H1 (cell line): ENCODE measurements around the gene DHH. TPM values are rescaled to one million over a fixed set of nuclear protein-coding genes. Genes with fewer than 3 reads are reported as not detected.

Source experiments
- GABPA ChIP-seq: IDR thresholded peaks from 2 replicates; pipeline ENCODE4 v1.6.1; 2011; ENCODE audit warnings: mild to moderate bottlenecking, low read length, moderate library complexity, borderline replicate concordance; ENCODE audit not compliant: insufficient read depth
- HDAC6 ChIP-seq: IDR thresholded peaks from one replicate; pipeline ENCODE4 v1.7.1; 2012; ENCODE audit warnings: low read depth, mild to moderate bottlenecking, inconsistent platforms, low read length, moderate library complexity
- KDM1A ChIP-seq: fragments of 200-600, 300-600 bp; sonication (generic); IDR thresholded peaks from 2 replicates; pipeline ENCODE4 v1.7.1; 2016; ENCODE audit warnings: mild to moderate bottlenecking, low read length, borderline replicate concordance
- NRF1 ChIP-seq: IDR thresholded peaks from 2 replicates; pipeline ENCODE4 v1.6.1; 2011; ENCODE audit warnings: mild to moderate bottlenecking, low read depth, low read length, improper control_type of control experiment
- SAP30 ChIP-seq: fragments of 300-600 bp; sonication (generic); IDR thresholded peaks from 2 replicates; pipeline ENCODE4 v1.7.1; 2012; ENCODE audit warnings: low read length, moderate library complexity, mild to moderate bottlenecking, inconsistent platforms; ENCODE audit not compliant: insufficient read depth, insufficient replicate concordance
- SIX5 ChIP-seq: IDR thresholded peaks from 2 replicates; pipeline ENCODE4 v1.6.1; 2011; ENCODE audit warnings: mild to moderate bottlenecking, low read depth, low read length
- TAF7 ChIP-seq: optimal IDR thresholded peaks from 2 replicates; pipeline ENCODE3; 2011; ENCODE audit warnings: low read depth, mild to moderate bottlenecking, inconsistent platforms, low read length, moderate library complexity, borderline replicate concordance
- TBP ChIP-seq: IDR thresholded peaks from 2 replicates; pipeline ENCODE4 v1.6.1; 2011; ENCODE audit warnings: low read depth, low read length, improper control_type of control experiment
- TEAD4 ChIP-seq: IDR thresholded peaks from 2 replicates; pipeline ENCODE4 v1.6.1; 2012; ENCODE audit warnings: low read depth, low read length, inconsistent platforms, mixed read lengths
- polyA plus RNA-seq, 7 experiments: library from polyadenylated mRNA; depleted of rRNA in 3 of 7; stranded (reverse) in 5 of 7; unstranded in 2 of 7; fragments of >200 nt in 5 of 7; fragments of 200-250 nt in 2 of 7; gene quantifications; 1 replicate in 5 of 7; 2 replicates in 1 of 7; 4 replicates in 1 of 7; pipeline versions ENCODE4 v1.2.1 to v1.2.3, GENCODE V29; 2011 to 2013; ENCODE audit warnings: missing spikeins in 2 of 7, mixed read lengths in 2 of 7
- total RNA-seq: library from RNA; stranded (reverse); fragmentation: NEBNext Ultra II Directional; extraction: Animal tissue kit (Norgen Biotek cat#: 25700); gene quantifications from 2 replicates; pipeline ENCODE4 v1.2.1, GENCODE V29; 2021

Gene DHH
- total and polyA plus RNA-seq, 2 of the 8 experiments (the other 6 are each of a cell fraction or from before 2014, with no cell fraction given), result 0.03 to 0.11 TPM

DNA sequence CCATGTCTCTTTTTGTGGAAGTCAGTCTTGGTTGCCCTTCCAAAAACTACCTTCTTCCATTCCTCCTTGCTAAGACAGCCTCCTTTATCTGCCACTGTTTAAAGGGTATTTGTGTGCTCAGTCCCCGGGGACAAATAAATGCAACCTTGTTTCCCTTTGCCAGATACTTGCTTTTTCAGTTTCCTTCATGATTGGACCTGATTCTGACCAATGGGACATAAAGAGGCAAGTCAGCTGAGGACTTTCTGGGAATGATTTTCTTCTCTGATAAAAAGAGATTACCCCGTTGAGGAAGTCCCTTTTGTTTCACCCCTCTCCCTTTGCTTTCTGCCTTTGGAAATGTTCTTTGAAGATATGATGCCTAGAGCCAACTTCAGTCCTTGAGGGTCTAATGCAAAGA is 44.0 kb upstream of the DHH start (continued):
- TF ChIP-seq SAP30 (no peak), TAF7 (no peak), NRF1 (no peak), TBP (no peak), HDAC6 (no peak), SIX5 (no peak), GABPA (no peak), KDM1A (no peak), TEAD4 (no peak)
